Fibroblast of skin of right biceps (primary cell): Measurements from ENCODE around the gene LRRK1.

Source experiments
- DNase-seq: peaks from one replicate; pipeline ENCODE4 v3.0.0-alpha.2; 2013

The LRRK1 gene

DNA sequence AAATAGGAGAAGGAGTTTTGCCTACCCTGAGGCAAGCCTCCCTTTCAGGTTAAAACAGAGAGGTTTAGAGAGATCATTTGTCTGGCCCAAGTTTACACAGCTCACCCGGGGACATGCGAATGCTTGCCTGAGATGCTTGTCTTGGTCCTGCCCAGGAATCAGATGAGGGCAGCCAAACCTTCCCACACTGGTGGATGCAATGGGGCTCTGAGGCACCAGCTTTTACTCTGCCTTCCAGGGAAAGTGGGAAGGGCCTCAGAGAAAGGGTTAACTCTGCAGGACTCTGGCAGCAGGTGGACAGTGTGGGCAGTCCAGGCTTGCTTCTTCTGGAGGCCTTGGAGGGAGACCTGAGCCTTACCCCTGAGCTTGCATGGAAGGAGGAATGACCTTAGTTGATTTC lies 90.0 kb downstream of the LRRK1 start:
- DNase-seq: no peak

GRCh38 chr15:101010781-101011180 lies 91.6 kb downstream of the LRRK1 start:
- no peak for DNase-seq

DNA sequence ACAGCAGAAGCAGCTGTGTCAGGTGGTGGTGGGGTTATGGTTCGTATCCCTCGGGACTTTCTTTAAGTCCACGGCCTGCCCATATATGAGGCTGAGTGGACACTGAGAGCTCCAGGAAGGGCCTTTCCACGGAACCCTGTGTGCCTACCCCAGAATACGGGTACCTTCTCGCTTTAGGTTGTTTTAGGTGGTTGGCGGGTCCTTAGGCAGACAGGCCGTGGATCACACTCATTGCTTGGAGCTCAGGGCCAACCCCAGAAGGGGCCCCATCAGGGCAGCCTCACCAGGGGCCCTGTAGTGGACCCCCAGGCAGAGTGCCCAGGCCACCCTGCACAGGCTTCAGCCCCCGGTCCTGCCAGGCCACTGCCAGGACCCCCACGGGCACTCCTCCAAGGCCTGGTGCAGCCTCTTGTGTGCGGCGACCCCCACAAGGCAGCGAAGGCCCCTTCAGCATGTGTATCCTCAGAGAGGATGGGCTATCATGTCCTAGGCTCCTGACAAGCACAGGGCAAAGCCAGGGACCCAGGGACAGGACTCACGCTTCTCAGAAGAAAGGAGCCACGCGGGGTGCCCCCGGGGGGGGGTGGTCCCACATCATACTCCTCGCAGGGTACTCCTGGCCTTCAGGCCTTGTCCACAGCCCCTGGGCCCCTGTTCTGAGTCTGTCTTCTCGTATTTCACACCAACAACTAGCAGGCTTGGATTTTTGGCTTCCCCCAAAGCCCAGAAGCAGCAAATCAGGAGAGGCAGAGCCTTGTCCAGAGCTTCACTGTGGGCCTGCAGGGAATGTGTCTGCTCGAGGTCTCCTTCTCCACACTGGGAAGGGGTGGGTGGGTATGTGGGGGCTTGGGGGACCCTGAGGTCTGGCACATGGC lies 93.4 kb downstream of the LRRK1 start:
- DNase-seq: no peak

DNA sequence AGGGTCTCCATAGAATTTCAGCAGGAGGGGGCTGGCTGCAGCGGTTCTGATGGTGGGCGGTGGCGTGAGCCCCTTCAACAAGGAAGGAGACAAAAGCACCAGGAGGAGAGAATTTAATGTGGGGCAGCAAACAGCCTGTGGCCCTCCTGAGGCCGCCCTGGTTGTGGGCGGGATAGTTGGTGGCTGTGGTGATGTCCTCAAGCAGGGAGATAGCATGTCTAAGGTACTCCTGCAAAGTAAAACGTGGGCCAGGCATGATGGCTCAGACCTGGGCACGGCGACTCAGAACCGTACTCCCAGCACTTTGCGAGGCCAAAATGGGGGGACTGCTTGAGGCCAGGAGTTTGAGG lies 94.0 kb downstream of the LRRK1 start:
- DNase-seq: no peak

DNA sequence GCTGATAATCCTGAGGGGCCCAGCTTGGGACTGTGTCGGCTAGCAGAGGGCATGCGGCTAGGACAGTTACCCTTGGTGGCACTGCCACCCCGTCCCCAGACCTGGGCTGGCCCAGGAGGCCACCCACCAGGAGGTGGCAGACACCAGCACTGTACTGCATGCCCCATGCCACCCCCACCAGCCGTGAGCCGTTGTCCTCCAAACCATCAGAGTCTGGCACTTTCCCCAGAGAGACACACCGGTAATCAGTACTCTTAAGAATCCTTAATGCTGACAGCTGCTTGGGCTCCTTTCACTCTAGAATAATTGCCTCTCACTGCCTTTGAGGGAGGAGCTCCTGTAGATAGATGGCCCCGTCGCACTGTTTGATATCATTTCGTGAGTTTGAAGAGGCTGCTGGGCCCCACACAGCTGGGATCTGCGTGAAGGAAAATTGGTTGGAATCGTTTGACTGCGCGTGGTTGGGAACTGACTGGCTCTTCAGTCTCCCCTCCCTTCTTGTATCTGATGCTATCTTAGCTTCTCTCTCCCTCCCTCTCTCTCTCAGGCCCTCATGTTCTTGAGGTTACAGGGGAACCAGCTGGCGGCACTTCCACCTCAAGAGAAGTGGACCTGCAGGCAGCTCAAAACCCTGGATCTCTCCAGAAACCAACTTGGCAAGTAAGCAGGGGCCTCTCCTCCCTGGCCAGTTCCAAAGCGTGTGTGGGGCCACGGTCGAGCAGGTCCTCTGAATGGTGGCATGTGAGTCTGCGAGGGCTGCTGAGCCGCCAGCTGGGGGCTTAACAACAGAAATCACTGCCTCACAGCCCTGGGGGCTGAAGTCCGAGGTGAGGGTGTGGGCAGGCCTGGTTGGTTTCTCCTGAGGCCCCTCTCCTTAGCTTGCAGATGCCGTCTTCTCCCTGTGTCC lies 94.9 kb downstream of the LRRK1 start:
- no peak for DNase-seq

DNA sequence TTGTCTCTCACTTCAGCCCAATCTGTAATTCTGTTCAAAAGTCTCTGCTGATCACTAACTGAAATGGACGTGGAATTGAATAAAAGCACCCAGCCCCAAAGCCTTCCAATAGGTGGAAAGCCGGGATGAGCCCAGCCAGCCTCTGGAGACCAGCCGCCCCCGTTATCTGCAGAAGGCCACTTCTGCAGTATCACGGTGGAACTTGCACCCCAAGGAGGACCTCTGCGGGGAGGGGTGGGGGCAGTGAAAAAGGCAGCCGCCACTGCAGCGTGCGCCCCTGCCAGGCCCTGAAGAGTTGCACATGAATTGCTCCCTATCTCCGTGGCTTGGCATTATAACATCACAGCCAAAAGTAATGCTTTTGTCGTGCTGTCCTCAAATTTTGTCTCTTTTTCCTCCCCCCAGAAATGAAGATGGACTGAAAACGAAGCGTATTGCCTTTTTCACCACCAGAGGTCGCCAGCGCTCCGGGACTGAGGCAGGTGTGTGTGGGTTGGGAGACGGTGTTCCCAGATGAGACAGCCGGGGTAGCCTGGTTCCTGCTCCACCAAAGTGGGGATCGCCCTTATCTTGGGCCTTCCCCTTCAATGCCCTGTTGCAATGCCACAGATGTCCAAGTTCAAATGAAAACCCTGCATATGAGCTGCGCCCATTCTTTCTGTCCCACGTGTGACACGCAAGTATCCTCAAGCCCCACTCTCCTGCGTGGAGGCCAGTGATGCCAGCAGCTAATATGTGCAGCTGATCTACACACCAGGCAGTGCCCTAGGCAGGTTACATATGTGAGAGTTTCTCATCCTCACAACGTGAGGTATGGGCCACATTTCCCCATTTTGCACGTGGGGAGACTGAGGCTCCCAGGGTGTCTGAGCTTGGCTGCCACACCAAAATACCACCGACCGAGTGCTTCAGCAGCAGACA lies 96.0 kb downstream of the LRRK1 start:
- peak; percentile 66 for DNase-seq

DNA sequence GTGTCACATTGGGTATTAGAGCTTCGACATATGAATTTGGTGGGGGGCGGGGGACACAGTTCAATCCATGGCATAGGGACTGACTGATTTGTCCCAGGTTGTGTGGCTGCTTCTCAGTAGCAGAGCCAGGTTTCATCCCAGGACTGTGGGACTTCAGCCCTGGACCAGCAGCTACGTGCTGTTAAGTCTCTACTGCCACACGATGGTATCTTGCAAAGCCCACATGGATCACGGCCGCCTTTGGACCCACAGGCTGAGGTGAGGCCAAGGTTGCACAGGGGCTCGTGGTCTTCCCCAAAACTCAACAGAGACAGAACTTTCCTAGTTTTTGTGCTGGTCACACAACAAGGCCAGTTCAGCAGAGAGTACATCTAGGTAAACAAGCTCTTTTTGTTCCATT lies 97.4 kb downstream of the LRRK1 start:
- no peak for DNase-seq

DNA sequence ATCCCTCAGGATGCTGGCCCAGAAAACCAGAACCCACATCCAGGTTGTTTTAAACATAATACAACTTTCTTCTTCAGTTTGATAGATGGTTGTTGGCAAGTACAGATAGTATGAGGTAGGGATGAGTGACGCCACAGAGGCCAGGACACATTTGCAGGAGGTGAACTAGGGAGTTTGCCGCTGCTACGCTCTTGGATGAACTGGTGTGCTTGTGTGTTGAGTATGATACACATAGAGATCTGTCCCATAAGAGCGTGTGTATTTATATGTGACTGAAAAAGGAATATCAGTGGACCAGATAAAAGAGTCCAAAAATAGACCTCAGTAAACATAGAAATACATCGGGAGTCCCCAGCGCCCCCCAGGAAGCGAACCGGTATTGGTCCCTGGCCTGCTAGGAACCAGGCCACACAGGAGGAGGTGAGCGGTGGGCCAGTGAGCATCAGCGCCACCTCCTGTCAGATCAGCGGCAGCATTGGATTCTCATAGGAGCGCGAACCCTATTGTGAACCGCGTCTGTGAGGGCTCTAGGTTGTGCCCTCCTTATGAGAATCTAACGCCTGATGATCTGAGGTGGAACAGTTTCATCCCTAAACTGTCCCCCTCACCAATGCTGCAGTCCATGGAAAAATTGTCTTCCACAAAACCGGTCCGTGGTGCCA lies 98.1 kb downstream of the LRRK1 start:
- no peak for DNase-seq

DNA sequence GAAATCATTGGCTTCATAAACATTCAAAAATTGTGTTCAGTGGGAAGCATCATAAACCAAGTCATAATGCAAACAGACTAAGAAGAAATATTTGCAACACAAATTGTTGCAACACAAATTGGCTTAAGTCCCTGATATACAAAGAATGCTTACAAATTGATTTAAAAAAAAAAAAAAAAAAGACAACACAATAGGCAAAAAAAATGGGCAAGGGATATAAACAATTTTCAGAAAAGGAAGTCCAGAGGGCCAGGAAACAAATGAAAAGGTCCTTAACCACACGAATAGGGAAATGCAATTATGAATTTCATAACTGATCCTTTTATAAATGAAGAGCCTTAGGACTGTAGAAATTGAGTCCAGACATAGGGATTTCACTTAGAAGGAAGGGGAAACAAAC lies 98.9 kb downstream of the LRRK1 start:
- DNase-seq: no peak

DNA sequence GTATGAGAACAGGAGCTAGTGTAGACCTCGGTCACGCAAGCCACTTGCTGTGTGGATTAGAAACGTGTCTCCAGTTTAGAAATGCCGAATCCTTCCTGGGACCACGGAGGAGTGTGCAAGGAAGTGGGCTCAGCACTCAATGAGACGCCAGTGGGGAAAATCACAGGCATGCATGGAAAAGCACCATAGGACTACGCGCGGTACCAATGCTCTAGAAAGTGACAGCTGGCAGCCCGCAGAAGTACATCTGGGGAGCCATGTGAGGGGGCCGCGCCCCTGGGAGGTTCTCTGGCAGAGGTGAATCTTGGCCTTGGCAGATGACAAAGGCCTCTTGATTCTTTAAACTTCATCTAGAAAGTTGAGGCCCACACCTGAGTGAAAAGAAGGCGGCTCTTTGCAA lies 99.3 kb downstream of the LRRK1 start:
- no peak for DNase-seq

- no peak for DNase-seq
These were observed 100.3 kb downstream of the LRRK1 start for GRCh38 chr15:101019366-101019896.

- DNase-seq: no peak
These were observed 101.3 kb downstream of the LRRK1 start for GRCh38 chr15:101020451-101020850.

DNA sequence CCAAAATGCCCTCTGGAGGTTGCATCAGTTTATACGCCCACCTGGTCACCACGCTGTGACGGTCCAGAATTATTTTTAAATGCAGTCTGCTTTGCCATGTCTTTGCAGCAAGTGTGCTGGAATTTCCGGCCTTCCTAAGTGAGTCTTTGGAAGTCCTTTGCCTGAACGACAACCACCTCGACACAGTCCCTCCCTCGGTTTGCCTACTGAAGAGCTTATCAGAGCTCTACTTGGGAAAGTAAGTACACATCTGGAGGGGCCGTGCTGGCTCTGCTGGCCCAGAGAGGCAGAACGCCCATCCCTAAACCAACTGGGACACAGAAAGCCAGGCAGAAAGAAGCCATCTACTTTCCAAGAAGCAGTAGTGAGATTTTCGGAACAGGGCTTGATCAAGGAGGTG lies 101.8 kb downstream of the LRRK1 start:
- no peak for DNase-seq

DNA sequence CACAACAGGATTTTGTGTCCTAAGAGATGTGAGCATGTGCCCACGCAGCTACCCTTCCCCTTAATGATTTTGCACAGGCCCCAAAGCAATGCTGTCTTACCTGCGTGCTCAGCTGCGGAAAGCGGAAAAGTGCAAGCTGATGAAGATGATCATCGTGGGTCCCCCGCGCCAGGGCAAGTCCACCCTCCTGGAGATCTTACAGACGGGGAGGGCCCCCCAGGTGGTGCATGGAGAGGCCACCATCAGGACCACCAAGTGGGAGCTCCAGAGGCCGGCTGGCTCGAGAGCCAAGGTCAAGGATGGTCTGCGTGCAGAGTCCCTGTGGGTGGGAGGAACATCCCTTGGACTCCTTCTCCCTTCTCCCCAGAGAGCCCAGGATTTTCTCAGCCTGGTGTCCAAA lies 103.1 kb downstream of the LRRK1 start:
- no peak for DNase-seq

- DNase-seq: no peak
These were observed 103.7 kb downstream of the LRRK1 start for GRCh38 chr15:101022876-101023275.

- no peak for DNase-seq
These were observed 104.4 kb downstream of the LRRK1 start for GRCh38 chr15:101023501-101024072.

GRCh38 chr15:101024073-101024695 lies 105.0 kb downstream of the LRRK1 start:
- peak; percentile 36 for DNase-seq

DNA sequence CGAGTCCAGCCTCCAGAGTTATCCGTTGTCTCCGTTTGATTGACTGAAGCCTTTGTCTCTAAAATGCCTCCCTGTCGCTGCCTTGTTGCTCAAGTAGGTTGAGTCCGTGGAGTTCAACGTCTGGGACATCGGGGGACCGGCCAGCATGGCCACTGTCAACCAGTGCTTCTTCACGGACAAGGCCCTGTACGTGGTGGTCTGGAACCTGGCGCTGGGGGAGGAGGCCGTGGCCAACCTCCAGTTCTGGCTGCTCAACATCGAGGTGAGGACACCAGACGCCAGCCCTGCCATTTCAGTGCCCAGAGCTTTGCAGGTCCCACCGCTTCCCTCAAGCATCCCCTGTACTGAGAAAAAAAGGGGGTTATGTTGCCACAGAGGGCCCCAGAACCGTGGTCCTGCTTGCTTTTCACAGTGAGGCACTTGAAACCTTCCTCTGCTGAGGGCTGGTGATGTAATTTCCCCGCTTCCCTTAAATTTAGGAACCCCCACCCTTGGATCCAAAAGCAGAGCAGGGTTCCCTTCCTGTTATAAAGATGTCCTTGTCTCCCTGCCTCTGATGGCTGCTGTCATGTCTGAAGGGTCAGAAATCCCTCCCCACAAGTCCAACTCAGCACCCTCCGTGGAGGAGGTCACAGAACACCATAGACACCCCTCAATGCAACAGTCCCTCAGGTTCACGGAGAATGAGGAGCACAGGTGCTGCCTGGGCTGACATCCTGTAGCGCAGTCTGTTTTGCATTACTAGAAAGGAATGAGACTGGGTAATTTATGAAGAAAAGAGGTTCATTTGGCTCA lies 105.7 kb downstream of the LRRK1 start:
- no peak for DNase-seq

GRCh38 chr15:101025501-101025885 lies 106.3 kb downstream of the LRRK1 start:
- no peak for DNase-seq

- no peak for DNase-seq
These were observed 106.9 kb downstream of the LRRK1 start for GRCh38 chr15:101025896-101026631.
